HepG2 (cell line): Measurements from ENCODE around the gene LCN12. TPM values are rescaled to one million over a fixed set of nuclear protein-coding genes. Genes with fewer than 3 reads are reported as not detected.

Experiments
- ARID4A ChIP-seq: sonication (generic); formaldehyde crosslinking; IDR thresholded peaks from 2 replicates; pipeline ENCODE4 v1.5.0; 2020; ENCODE audit warnings: mild to moderate bottlenecking, missing genetic modification reagents, borderline replicate concordance
- CSRNP2 ChIP-seq: sonication (generic); formaldehyde crosslinking; conservative IDR thresholded peaks from 2 replicates; pipeline ENCODE4 v1.8.0; 2022; ENCODE audit warnings: low read depth, missing genetic modification reagents
- DNMT3B ChIP-seq: conservative IDR thresholded peaks from 2 replicates; pipeline ENCODE4 v1.6.1; 2016; ENCODE audit warnings: missing biosample characterization, control low read depth
- FOXK1 ChIP-seq: sonication (generic); formaldehyde crosslinking; IDR thresholded peaks from 2 replicates; pipeline ENCODE4 v1.4.0; 2020; ENCODE audit warnings: low read depth, missing genetic modification reagents, borderline replicate concordance
- FOXO1 ChIP-seq: sonication (generic); formaldehyde crosslinking; IDR thresholded peaks from 2 replicates; pipeline ENCODE4 v1.4.0; 2020; ENCODE audit warnings: missing genetic modification reagents
- FUBP1 ChIP-seq: sonication (generic); formaldehyde crosslinking; IDR thresholded peaks from 2 replicates; pipeline ENCODE4 v1.5.1; 2020; ENCODE audit warnings: missing genetic modification reagents, mild to moderate bottlenecking, borderline replicate concordance
- IRF9 ChIP-seq: sonication (generic); formaldehyde crosslinking; IDR thresholded peaks from 2 replicates; pipeline ENCODE4 v1.8.0; 2022; ENCODE audit warnings: missing genetic modification reagents, mild to moderate bottlenecking, borderline replicate concordance
- PHF20 ChIP-seq: sonication (generic); formaldehyde crosslinking; IDR thresholded peaks from 2 replicates; pipeline ENCODE4 v1.5.0; 2020; ENCODE audit warnings: mild to moderate bottlenecking, missing genetic modification reagents
- RFX1 ChIP-seq: fragments of 450-650 bp; IDR thresholded peaks from 2 replicates; pipeline ENCODE4 v1.6.1; 2017
- ZBTB14 ChIP-seq: sonication (generic); formaldehyde crosslinking; IDR thresholded peaks from 2 replicates; pipeline ENCODE4 v1.4.0; 2020; ENCODE audit warnings: missing genetic modification reagents
- ZNF253 ChIP-seq: sonication (generic); formaldehyde crosslinking; IDR thresholded peaks from 2 replicates; pipeline ENCODE4 v1.8.0; 2022; ENCODE audit warnings: mild to moderate bottlenecking, missing genetic modification reagents, borderline replicate concordance
- ZNF563 ChIP-seq: sonication (generic); formaldehyde crosslinking; IDR thresholded peaks from 2 replicates; pipeline ENCODE4 v1.8.0; 2022; ENCODE audit warnings: mild to moderate bottlenecking, moderate library complexity, missing genetic modification reagents
- ZNF615 ChIP-seq: sonication (generic); formaldehyde crosslinking; IDR thresholded peaks from 2 replicates; pipeline ENCODE4 v1.5.0; 2020; ENCODE audit warnings: mild to moderate bottlenecking, missing genetic modification reagents, borderline replicate concordance
- ZNF800 ChIP-seq: sonication (generic); formaldehyde crosslinking; IDR thresholded peaks from 2 replicates; pipeline ENCODE4 v1.4.0; 2020; ENCODE audit warnings: missing genetic modification reagents
- ZNF839 ChIP-seq: sonication (generic); formaldehyde crosslinking; IDR thresholded peaks from 2 replicates; pipeline ENCODE4 v1.4.0; 2020; ENCODE audit warnings: missing genetic modification reagents, mild to moderate bottlenecking, borderline replicate concordance
- polyA plus RNA-seq, 8 experiments: library from polyadenylated mRNA; depleted of rRNA in 3 of 8; stranded (reverse) in 7 of 8; unstranded in 1 of 8; fragments of >200 nt; fragmentation: Illumina TruSeq in 4 of 8; extraction: Trizol in 4 of 8; gene quantifications; 2 replicates each; pipeline versions ENCODE4 v1.2.1 to v1.2.3, GENCODE V29; 2011 to 2016; ENCODE audit warnings: low read depth in 4 of 8, missing spikeins in 1 of 8, mixed read lengths in 1 of 8; ENCODE audit not compliant: insufficient read depth in 1 of 8
- total RNA-seq, 5 experiments: library from RNA; depleted of rRNA; stranded (reverse); fragments of >200 nt; fragmentation: Illumina TruSeq; extraction: Trizol; gene quantifications; 2 replicates each; pipeline ENCODE4 v1.2.3, GENCODE V29; 2016; ENCODE audit warnings: low read depth in 1 of 5

LCN12 gene
- total and polyA plus RNA-seq, 2 of the 13 experiments (the other 11 are each of a cell fraction or from before 2014, with no cell fraction given): 3.4 to 6.9 TPM

GRCh38 chr9:136947955-136948510 is 4.0 kb upstream of the LCN12 start (continued):
- TF ChIP-seq ARID4A (CRISPR knock-in tag): no peak
- peak; percentile 40; the same call in 1 of the 2 replicates for TF ChIP-seq IRF9 (CRISPR knock-in tag)
- TF ChIP-seq FOXK1 (CRISPR knock-in tag): no peak
- TF ChIP-seq ZNF800 (CRISPR knock-in tag): no peak
- TF ChIP-seq RFX1: no peak
- no peak for TF ChIP-seq CSRNP2 (CRISPR knock-in tag)
- TF ChIP-seq FUBP1 (CRISPR knock-in tag): no peak
- TF ChIP-seq ZNF253 (CRISPR knock-in tag): no peak
- no peak for TF ChIP-seq PHF20 (CRISPR knock-in tag)
- no peak for TF ChIP-seq FOXO1 (CRISPR knock-in tag)
- TF ChIP-seq ZNF839 (CRISPR knock-in tag): no peak
- TF ChIP-seq ZBTB14 (CRISPR knock-in tag): no peak
- no peak for TF ChIP-seq DNMT3B (CRISPR knock-in tag)
- no peak for TF ChIP-seq ZNF615 (CRISPR knock-in tag)
- no peak for TF ChIP-seq ZNF563
